Adipocyte (in vitro differentiated cells): ENCODE data around the gene CLASP1.
A peak's percentile ranks its signal among the peaks of the same experiment; 100 is the strongest.
"Not testable (repeated sequence)": the region's sequence is repeated elsewhere in the genome, so short reads cannot be mapped to it uniquely, and the experiment has no call there.

ENCODE experiments used
- DNase-seq: peaks from one replicate; pipeline ENCODE4 v3.0.0-alpha.2; 2015; ENCODE audit warnings: low read depth
- H3K27me3 ChIP-seq: replicated peaks from 2 replicates; pipeline ENCODE4 v1.7.0; 2013; ENCODE audit warnings: mild to moderate bottlenecking, low read length, moderate library complexity; ENCODE audit not compliant: control insufficient read depth, insufficient read depth
- H3K36me3 ChIP-seq: 2 replicates; pipeline ENCODE4 v1.7.0; 2013; ENCODE audit warnings: low read length, mild to moderate bottlenecking, moderate library complexity; ENCODE audit not compliant: control insufficient read depth, insufficient read depth, severe bottlenecking
- H3K4me1 ChIP-seq: 2 replicates; pipeline ENCODE4 v1.7.0; 2013; ENCODE audit warnings: mild to moderate bottlenecking, low read length, moderate library complexity; ENCODE audit not compliant: control insufficient read depth, insufficient read depth
- H3K4me3 ChIP-seq: 2 replicates; pipeline ENCODE4 v1.7.0; 2013; ENCODE audit warnings: mild to moderate bottlenecking, low read length, moderate library complexity
- H3K9ac ChIP-seq: 2 replicates; pipeline ENCODE4 v1.7.0; 2013; ENCODE audit warnings: mild to moderate bottlenecking, low read length, moderate library complexity
- H3K9me3 ChIP-seq: 2 replicates; pipeline ENCODE4 v1.7.0; 2013; ENCODE audit warnings: mild to moderate bottlenecking, low read length, moderate library complexity; ENCODE audit not compliant: control insufficient read depth

Gene CLASP1

DNA sequence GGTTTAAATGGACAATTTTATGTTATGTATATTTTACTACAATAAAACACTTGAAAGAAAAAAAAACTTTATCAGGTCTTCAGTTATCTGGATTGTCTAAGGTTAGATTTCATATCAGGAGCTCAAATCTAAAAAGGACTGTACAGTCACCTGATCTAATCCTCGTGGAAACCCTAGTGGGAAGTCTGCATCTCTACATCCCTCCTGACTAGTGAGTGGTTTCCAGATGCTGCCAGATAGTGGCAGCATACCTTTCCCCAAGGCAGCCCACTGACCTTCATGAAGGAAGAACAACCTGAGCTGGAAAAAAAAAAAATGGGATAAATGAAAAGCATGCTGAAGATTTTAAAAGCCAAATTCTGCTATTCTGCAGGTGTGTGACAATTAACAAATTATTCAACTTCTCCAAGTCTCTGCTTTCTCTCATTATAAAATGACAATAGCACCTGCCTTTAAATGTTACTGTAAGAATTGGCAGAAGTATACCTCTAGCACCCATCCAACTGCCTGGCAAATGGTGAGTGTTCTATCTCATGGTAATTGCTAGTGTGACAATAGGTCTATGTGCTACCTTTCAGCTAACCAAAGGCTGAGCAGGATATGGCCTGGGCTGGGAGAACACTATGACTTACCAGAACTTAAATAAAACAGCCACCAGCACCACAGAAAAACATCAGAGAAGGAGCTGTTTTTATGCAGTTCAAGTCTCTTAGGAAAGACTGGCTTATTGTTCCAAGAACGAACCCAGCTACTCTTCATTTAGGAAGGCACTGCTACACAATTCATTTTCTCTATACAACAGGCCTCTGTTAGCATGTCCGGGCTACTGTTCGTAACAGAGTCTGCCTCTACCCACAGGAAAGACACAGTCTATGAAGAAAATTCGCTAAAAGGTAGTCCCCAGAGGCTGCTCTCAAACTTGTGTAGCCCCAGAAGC, 8.6 kb downstream of the CLASP1 start:
- peaks cover 3% of the 10 kb centered on the region for H3K9me3 ChIP-seq
- H3K4me1 ChIP-seq = peaks cover 14% of the 10 kb centered on the region
- no peaks in the 10 kb centered on the region for H3K27me3 ChIP-seq
- H3K4me3 ChIP-seq = no peak overlapping the region
- H3K36me3 ChIP-seq = peaks cover 8% of the 10 kb centered on the region
- H3K9ac ChIP-seq = no peak overlapping the region
- DNase-seq = no peak

GRCh38 chr2:121639846-121640245, 9.4 kb downstream of the CLASP1 start:
- H3K36me3 ChIP-seq, H3K9me3 ChIP-seq, H3K4me3 ChIP-seq, DNase-seq, H3K9ac ChIP-seq, H3K27me3 ChIP-seq: not testable (repeated sequence)
- H3K4me1 ChIP-seq = peaks cover 14% of the 10 kb centered on the region

GRCh38 chr2:121638333-121638732, 10.9 kb downstream of the CLASP1 start:
- H3K36me3 ChIP-seq = peaks cover 8% of the 10 kb centered on the region
- H3K27me3 ChIP-seq = no peaks in the 10 kb centered on the region
- no peak overlapping the region for H3K4me3 ChIP-seq
- H3K9me3 ChIP-seq = peaks cover 3% of the 10 kb centered on the region
- DNase-seq = peak; percentile 48
- no peak overlapping the region for H3K9ac ChIP-seq
- H3K4me1 ChIP-seq = peaks cover 27% of the 10 kb centered on the region

- DNase-seq = peak; percentile 47
- no peak overlapping the region for H3K9ac ChIP-seq
- H3K27me3 ChIP-seq = no peaks in the 10 kb centered on the region
- H3K9me3 ChIP-seq = peaks cover 3% of the 10 kb centered on the region
- H3K36me3 ChIP-seq = peaks cover 4% of the 10 kb centered on the region
- no peak overlapping the region for H3K4me3 ChIP-seq
- H3K4me1 ChIP-seq = peaks cover 30% of the 10 kb centered on the region
Observed at GRCh38 chr2:121635371-121635770, 13.9 kb downstream of the CLASP1 start.

- peaks cover 3% of the 10 kb centered on the region for H3K36me3 ChIP-seq
Observed at GRCh38 chr2:121634354-121635307, 14.6 kb downstream of the CLASP1 start.

DNA sequence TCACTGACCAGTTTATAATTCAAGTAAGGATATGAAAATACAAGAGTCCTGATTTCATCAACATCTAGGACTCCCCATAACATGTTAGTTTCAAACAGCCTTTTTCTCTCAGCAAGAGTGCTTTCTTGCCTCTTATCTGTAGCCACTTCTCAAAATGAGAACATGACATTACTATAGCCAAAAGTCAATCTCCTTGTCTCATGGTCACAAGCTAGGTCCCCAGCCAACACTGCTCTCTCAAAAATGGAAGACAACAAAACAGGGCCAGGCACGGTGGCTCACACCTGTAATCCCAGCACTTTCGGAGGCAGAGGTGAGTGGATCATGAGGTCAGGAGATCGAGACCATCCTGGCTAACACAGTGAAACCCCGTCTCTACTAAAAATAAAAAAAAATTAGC, 15.8 kb downstream of the CLASP1 start:
- Histone ChIP-seq H3K9me3 (peaks cover 3% of the 10 kb centered on the region), H3K36me3 (no peaks in the 10 kb centered on the region), H3K9ac (no peak overlapping the region), H3K4me1 (peaks cover 30% of the 10 kb centered on the region), H3K4me3 (no peak overlapping the region), H3K27me3 (no peaks in the 10 kb centered on the region)
- DNase-seq = no peak

More at GRCh38 chr2:121634354-121635307, 14.6 kb downstream of the CLASP1 start:
- Histone ChIP-seq H3K27me3 (no peaks in the 10 kb centered on the region), H3K4me1 (peaks cover 30% of the 10 kb centered on the region), H3K4me3 (no peak overlapping the region), H3K9me3 (peaks cover 3% of the 10 kb centered on the region), H3K9ac (no peak overlapping the region)
- peak; percentile 49 for DNase-seq

DNA sequence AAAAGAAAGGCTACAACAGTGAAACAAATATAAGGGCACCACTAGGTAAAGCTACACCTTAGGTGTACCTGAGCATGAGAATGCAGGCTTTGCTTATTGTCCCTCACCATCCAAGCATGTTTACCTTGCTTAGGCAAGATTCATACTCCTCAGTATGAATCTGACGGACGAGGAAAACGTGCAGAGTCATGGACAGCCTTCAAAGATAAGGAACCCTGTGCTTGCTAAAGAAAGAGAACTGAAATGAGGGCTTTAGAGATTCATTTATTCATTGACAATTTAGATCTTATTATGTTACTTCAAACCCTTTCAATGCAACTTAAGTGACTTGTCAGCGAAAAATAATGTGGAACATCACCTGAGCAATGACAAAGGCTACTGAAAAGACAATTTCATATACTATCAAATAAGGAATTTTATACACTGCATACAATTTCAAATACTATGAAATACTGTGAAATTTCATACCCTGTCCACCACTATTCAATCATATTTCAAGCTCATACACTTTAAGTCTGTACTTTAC, 21.7 kb downstream of the CLASP1 start:
- peaks cover 28% of the 10 kb centered on the region for H3K4me1 ChIP-seq
- peak overlapping the region; percentile 62 for H3K4me3 ChIP-seq
- DNase-seq = no peak
- H3K9ac ChIP-seq = peak overlapping the region; percentile 74
- peaks cover 4% of the 10 kb centered on the region for H3K36me3 ChIP-seq
- H3K9me3 ChIP-seq = peaks cover 6% of the 10 kb centered on the region
- H3K27me3 ChIP-seq = no peaks in the 10 kb centered on the region

DNA sequence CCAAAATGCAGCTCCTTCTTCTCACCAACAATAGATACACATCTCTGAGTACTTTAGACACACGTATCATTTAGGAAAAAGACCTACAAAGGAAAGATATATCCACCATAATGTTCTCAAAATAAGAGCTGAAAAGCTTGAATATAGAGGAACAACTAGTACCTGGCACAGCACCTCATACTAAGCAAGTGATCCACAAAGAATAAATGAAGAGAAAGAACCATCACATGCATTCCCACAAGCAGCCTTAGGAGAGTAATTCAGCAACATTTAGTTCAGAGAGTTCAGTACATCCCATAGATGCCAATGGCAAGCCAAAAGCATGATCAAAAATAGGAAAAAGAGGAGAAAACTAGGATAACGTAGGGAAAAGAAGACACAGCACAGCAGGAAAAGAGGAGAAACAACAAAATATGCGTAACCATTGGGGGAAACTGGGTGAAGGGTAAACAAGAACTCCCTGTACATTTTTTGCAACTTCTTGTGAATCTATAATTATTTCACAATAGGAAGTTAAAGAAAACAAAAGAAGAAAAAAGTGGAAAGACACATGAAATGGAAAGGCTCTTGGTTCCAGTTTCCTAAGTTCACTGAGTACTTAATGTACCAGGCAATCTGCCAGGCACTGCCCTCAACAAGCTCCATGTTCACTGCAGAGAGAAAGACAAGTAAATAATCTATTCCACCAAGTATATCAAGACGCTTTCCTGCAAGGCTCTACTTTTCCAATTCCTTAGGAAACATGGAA, 22.3 kb downstream of the CLASP1 start:
- Histone ChIP-seq H3K27me3 (no peaks in the 10 kb centered on the region), H3K36me3 (peaks cover 4% of the 10 kb centered on the region), H3K9me3 (peaks cover 6% of the 10 kb centered on the region), H3K4me3 (peak overlapping the region; percentile 62), H3K9ac (peak overlapping the region; percentile 74), H3K4me1 (peaks cover 28% of the 10 kb centered on the region)
- DNase-seq = peak; percentile 80

DNA sequence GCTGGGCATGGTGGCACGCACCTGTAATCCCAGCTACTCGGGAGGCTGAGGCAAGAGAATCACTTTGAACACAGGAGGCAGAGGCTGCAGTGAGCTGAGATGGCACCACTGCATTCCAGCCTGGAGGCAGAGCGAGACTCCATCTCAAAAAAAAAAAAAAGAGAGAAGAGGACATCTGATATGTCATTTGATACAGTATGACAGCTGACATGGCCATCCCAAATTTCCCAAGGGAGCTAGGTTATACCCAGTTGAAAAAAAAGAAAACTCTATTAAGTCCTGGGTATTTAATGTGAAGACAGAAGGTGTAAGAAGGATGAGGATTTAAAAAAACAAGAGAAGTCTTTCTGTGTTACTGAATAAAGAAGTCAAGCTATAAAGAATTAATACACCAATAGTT, 23.3 kb downstream of the CLASP1 start:
- H3K27me3 ChIP-seq = no peaks in the 10 kb centered on the region
- H3K36me3 ChIP-seq = peaks cover 4% of the 10 kb centered on the region
- peaks cover 28% of the 10 kb centered on the region for H3K4me1 ChIP-seq
- peaks cover 6% of the 10 kb centered on the region for H3K9me3 ChIP-seq
- peak overlapping the region; percentile 70 for H3K9ac ChIP-seq
- no peak overlapping the region for H3K4me3 ChIP-seq
- no peak for DNase-seq

DNA sequence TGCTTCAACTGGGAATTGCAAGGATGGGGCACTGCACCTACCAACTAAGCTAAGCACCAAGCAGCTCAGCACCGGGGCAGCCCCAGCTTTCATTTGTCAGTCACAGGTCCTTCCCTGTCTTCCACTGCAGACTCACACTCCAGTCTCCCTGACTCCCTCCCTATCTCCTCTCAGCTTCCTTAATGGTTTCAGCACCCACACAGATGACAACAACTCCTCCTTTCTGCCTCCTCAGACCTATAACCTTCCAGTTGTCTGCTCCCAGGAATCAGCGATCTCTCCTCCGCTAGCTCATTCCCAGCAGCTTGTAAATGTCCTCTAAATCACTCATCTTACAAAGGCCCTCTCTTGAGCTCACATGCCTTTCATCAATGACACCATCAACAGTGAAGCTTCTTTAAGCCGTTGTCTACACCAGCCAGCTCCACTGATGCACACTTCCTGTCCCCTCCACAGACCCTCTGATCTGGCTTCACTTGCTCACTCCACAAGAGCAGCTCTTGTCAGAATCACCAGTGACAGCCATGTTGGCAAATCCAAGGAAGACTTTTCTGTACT, 32.1 kb downstream of the CLASP1 start:
- Histone ChIP-seq H3K4me1 (no peaks in the 10 kb centered on the region), H3K9ac (no peak overlapping the region), H3K9me3 (no peaks in the 10 kb centered on the region), H3K27me3 (no peaks in the 10 kb centered on the region), H3K36me3 (peaks cover 21% of the 10 kb centered on the region), H3K4me3 (no peak overlapping the region)
- DNase-seq = no peak
